ENCODE measurements around the gene NT5DC1.

The NT5DC1 gene

DNA sequence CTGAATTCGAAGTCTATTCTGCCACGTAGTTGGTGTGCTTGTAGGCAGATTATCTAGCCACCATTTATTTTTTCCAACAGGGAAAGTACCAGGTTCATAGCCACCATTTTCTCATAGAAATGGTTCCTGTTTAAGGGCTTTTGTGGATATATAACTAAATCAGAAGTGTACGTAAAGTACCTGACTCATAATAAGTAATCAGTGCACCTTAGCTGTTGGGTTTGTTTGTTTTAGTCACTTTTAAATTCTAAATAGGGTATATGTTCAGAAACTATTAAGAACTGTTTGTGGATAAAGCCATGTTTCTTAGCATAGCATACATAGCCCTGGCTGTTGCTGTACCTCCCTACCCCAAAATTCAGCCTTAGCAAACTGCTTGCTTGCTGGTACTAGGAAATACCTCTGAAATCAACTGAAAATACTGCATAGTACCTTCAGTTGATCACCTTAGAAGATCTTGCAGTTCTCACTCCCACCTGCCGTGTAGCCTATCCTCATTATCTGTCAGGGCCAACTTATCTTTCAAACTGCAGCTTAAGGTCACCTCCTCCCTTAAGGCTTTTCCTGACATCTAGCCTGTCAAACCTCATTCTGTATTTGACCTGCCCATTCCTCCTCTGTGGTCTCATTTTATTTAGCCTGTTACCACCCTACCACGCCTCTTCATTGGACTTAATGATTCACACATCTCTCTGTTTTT lies 69.9 kb downstream of the NT5DC1 start:
- intact Hi-C loops (cut with DNase I) = no loop called here

DNA sequence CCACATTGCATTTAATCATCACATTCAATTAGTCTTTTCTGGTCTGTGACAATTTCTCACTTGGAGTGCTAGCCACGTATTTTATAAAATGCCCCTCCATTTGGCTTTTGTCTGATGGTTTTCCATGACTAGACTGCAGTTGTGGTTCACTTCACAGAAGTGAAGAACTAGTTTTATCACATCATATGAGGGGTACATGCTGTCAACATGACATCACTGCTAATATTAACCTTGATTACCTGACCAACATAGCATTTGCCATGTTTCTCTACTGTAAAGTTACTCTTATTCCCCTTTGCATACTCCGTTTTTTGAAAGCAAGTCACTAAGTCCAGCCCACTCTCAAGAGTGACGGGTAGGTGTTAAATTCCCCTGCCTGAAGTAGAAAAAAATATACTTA lies 73.3 kb downstream of the NT5DC1 start:
- DNase-seq = no peak
- intact Hi-C loops (cut with DNase I) = no loop called here

More for the DNA sequence above, 69.9 kb downstream of the NT5DC1 start:
- no peak for DNase-seq

GRCh38 chr6:116175344-116175743 lies 74.7 kb downstream of the NT5DC1 start:
- DNase-seq = no peak
- intact Hi-C loops (cut with DNase I) = no loop called here

DNA sequence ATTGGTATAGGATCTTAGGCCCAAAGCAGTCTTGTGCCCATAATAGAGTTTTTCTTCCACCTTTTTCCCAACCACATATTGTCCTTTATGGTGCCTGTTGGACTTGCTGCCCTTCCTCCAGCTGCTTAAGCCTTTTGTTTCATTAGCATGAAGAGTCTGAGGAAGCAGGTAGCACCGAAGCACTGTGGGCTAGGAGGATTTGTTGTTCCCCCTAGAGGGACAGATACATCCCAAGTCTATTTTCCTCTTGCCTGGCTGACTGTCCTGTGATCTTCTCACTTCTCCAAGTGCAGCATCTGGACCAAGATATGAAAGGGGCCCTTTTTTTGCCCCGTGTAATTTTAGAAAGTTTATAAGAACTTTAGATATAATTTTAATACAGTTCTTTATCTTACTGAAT lies 75.9 kb downstream of the NT5DC1 start:
- intact Hi-C loops (cut with DNase I) = no loop called here
- no peak for DNase-seq

GRCh38 chr6:116180375-116180774 lies 79.7 kb downstream of the NT5DC1 start:
- intact Hi-C loops (cut with DNase I) = no loop called here

DNA sequence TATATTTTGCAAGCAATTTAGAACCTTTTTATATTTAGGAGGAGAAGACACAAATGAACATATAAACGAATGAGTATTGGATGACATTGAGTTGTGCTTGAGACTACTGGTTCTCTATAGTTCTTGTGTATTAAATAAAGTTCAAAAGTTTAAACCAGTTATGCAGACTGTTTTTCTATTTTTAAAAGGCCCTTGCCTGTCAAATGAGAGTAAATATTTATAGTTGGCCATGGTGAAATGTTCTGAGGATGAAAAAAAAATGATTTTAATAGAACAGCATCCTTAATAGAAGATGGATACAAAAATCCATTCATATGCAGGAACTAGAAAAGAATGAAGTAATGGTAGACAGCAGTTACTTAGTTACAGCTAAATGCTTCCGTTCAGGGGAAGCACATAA lies 88.8 kb downstream of the NT5DC1 start:
- DNase-seq = no peak
- intact Hi-C loops (cut with DNase I) = no loop called here

More at GRCh38 chr6:116180375-116180774, 79.7 kb downstream of the NT5DC1 start:
- no peak for DNase-seq

GRCh38 chr6:116190550-116190949 lies 89.9 kb downstream of the NT5DC1 start:
- intact Hi-C loops (cut with DNase I) = no loop called here
- no peak for DNase-seq

DNA sequence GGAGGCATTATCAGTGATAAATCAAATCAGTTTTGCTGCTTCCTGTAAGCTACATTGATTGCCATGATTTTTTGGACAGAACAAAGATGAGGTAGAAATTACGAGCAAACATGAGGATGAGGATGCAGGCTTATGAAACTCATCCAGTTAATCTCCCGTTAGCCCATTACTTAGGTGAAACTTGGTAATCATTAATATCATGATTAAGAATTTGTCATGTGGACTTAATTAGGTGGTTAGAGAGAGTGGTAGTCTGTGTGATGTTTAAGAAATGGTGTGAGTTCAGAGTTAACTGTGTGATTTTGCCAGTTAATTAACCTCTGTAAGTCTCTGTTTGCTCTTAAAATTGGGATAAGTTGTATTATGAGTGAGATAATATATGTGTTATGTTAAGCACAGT lies 91.2 kb downstream of the NT5DC1 start:
- DNase-seq = no peak
- intact Hi-C loops (cut with DNase I) = no loop called here

DNA sequence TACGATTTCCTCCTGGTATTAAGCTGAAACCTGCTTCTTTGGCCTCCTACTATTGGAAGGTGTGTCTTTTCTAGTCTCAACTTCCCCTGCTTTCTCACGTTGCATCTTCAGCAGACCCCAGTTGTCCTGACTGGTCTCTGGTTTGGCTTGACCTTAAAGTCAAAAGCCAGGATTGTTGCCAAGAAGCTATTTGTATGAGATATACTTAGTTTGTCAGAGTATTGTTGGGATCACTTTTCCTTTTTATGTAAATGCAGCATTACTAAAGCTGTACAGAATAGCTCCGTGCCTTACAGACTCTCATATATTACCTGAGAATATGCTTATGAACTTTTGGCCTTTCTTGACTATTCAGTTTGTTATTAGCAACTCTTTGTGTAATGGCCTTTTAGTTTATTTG lies 92.1 kb downstream of the NT5DC1 start:
- intact Hi-C loops (cut with DNase I) = no loop called here
- DNase-seq = no peak

- intact Hi-C loops (cut with DNase I) = no loop called here
- DNase-seq = no peak
Observed at GRCh38 chr6:116196841-116197240, 96.2 kb downstream of the NT5DC1 start.

DNA sequence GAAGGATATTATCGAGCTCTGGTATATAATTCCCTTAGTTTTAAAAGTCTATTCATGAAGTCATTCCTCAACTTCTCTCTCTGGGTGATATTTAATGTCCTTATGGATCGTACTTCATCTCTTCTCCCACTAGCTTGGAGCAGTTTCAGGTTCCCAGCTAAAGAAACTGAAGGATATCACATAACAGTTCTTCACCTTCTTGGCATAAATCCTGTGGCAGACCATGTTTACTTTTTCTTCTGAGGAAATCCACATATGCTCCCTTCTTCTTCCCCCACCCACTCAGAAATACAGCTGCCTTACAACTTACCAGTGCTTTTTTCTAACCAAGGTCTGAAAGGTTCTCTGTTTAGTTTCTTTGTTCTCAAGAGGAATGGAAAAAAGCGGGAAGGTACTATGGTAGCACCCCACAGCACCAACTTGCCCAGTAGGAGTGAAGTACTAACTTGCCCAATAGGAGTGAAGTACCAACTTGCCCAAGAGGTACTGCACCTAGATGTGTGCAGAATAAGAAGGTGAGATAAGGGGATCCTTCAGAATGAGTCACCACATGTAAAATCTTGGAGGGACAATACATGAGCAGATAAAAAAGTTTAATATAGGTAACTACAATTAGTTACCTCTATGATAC lies 100.1 kb downstream of the NT5DC1 start:
- intact Hi-C loops (cut with DNase I) = no loop called here
- no peak for DNase-seq

DNA sequence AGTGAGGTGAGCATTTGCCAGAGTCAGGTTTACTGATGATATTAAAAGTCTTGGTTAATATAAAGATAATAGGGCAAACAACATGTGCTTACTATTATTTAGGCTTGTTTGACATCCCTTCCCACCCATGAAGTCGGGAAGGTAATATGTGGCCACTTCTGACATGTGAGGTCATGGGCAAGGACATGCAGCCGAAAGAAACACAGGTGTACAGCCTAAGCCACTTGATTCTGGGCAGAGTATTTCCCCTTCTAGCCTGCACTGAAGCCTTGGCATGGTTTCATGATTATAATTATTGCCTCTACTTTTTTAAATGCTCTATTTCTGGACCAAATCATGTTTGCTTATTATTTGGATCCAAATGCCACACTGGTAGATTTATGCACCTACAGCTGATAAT lies 100.9 kb downstream of the NT5DC1 start:
- no peak for DNase-seq
- intact Hi-C loops (cut with DNase I) = no loop called here

- intact Hi-C loops (cut with DNase I) = no loop called here
- DNase-seq = no peak
Observed at GRCh38 chr6:116205281-116205680, 104.6 kb downstream of the NT5DC1 start.

DNA sequence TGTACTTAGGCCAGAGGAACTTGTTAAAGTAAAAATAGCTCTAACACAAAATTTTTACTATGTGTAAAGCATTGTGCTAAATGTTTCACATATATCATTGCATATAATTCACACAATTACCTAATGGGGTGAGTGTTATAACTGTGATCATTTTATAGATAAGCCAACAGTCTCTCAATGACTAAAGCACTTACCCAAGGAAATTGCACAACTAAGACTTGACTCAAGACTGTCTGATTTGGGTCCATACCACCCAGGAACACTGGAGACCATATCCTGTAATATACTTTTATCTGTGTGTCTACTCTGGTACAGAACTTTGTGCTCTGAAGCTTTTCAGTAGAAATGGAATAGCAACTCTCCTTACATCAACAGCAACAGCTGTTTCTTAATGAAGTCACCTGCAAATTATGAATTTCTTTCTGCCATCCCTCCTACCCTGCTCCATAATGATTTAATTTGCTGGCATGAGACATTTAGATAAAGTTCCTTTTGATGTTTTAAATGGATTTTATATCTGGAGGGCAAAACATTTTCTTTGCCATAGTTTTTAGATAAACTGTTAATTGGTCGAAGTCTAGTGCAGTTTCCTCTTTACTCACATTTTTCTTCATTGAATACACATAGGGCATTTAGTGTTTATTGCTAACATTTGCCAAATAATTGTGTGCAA lies 105.7 kb downstream of the NT5DC1 start:
- no peak for DNase-seq
- intact Hi-C loops (cut with DNase I) = no loop called here

DNA sequence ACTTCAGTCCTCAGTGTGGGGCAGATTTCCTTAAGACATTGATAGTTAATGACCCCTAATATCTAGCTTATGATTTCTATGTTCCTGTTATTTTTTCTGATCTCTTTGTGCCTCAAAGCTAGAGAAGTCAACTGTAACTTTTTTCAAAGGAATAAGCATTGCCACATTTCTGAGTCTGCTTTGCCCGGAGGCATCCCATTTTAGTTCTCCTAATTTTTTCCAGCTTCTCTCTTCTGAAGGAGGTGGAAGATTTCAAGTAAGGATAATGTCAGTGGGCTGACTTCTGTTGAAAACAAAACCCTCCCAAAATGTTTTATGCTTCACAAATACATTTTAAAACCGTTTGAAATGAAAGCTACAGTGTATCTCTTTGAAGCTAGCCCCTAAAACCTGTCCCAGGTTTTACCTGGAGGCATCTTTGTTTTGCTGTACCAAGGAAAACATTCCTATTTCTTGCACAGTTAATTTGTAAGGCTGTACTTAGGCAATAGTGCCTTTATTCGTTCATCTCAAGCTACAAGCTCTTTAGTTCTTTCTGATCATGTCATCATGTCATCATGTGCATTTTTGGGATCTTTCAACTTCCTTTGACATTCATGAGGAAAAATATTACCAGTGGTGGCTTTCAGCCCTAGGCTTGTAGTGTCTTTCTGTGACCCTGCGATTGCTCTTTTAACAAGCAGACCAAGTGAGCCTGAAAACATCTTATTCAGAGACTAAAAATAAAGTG lies 107.6 kb downstream of the NT5DC1 start:
- DNase-seq = no peak
- intact Hi-C loops (cut with DNase I) = no loop called here

- intact Hi-C loops (cut with DNase I) = no loop called here
- DNase-seq = no peak
Observed at GRCh38 chr6:116210316-116210715, 109.7 kb downstream of the NT5DC1 start.

- intact Hi-C loops (cut with DNase I) = no loop called here
- no peak for DNase-seq
Observed at GRCh38 chr6:116210750-116211425, 110.2 kb downstream of the NT5DC1 start.

GRCh38 chr6:116214681-116215080 lies 114.0 kb downstream of the NT5DC1 start:
- intact Hi-C loops (cut with DNase I) = no loop called here
- no peak for DNase-seq

- no peak for DNase-seq
- intact Hi-C loops (cut with DNase I) = no loop called here
Observed at GRCh38 chr6:116215414-116215813, 114.8 kb downstream of the NT5DC1 start.
